HFF-Myc (cell line): Measurements from ENCODE around the gene PTRH1.

Experiments
- DNase-seq: peaks from one replicate; pipeline ENCODE4 v3.0.0-alpha.2; 2011; ENCODE audit warnings: low read depth; ENCODE audit errors: extremely low read depth
- H3K4me3 ChIP-seq: replicated peaks from 2 replicates; pipeline ENCODE4 v1.5.1; 2011; ENCODE audit warnings: low read depth, mild to moderate bottlenecking, control low read depth, low read length
- TF ChIP-seq, protein P1 (sequence below): IDR thresholded peaks from 2 replicates; pipeline ENCODE4 v1.5.1; 2012; ENCODE audit warnings: mild to moderate bottlenecking, low read depth, low read length, control low read depth; ENCODE audit errors: missing control alignments

The PTRH1 gene

DNA sequence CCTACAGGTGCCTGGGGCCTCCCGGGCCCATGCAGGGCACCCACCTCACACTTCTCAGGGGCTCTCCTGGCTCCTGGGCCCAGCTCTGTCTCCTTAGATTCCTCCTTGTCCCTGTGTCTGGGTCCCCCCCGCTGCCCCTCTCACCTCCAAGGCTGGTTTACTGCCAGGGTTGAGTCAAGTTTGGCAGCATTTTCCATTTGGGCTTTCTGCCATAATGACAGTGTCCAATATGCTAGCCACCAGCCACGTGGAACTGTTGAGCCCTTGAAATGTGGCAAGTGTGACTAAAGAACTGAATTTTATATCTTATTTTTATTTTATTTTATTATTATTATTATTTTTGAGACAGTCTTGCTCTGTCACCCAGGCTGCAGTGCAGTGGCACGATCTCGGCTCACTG lies 2.3 kb upstream of the PTRH1 start:
- H3K4me3 ChIP-seq = no peak overlapping the region
- DNase-seq = no peak
- TF ChIP-seq, protein P1, sequence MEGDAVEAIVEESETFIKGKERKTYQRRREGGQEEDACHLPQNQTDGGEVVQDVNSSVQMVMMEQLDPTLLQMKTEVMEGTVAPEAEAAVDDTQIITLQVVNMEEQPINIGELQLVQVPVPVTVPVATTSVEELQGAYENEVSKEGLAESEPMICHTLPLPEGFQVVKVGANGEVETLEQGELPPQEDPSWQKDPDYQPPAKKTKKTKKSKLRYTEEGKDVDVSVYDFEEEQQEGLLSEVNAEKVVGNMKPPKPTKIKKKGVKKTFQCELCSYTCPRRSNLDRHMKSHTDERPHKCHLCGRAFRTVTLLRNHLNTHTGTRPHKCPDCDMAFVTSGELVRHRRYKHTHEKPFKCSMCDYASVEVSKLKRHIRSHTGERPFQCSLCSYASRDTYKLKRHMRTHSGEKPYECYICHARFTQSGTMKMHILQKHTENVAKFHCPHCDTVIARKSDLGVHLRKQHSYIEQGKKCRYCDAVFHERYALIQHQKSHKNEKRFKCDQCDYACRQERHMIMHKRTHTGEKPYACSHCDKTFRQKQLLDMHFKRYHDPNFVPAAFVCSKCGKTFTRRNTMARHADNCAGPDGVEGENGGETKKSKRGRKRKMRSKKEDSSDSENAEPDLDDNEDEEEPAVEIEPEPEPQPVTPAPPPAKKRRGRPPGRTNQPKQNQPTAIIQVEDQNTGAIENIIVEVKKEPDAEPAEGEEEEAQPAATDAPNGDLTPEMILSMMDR = no peak

DNA sequence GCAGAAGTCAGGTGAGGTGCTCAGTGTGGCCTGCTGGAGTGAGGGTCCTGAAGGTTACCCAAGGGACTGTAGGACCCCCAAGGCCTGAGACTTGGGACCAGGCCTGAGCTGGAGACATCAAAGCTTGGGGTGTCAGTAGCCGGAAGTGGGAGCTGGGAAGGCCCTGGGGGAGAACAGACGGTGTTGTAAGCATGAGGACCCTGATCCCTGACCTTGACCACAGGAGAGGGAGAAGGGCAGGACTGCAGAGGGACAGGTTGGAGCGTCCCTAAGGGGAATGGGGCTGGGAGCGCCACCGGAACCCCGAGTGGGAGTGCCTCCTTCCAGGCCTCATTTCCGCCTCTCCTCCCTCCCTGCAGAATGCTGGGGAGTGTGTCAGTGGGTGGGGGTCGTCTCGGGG lies 949 bp upstream of the PTRH1 start:
- H3K4me3 ChIP-seq = peak overlapping the region; percentile 94
- DNase-seq = no peak

DNA sequence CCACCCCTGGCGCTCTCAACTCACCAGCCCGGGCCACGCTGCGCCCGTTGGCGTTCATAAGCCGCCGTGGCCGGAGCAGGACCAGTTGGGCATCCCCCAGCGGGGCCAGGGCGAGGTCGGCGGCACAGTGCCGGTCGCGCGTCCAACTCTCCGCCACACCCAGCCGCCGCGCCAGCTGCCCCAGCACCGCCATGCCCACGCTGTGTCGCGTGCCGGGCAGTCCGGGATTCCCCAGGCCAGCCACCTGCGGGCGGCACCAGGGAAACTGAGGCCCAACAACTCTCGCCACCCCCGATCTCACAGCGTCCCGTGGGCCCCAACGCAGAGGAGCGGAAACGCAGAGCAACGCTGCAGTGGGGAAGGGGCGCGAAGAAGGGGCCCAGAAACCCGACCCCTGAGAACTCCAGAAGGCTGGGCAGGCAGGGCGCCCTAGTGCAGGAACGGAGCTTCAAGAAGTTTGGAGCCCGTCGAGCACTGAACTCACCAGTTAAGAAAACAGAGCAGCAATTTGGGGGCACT lies 453 bp downstream of the PTRH1 start:
- H3K4me3 ChIP-seq = peak overlapping the region; percentile 94
- DNase-seq = no peak
- TF ChIP-seq, protein P1 = no peak

More for the DNA sequence above, 949 bp upstream of the PTRH1 start:
- TF ChIP-seq, protein P1 = no peak

DNA sequence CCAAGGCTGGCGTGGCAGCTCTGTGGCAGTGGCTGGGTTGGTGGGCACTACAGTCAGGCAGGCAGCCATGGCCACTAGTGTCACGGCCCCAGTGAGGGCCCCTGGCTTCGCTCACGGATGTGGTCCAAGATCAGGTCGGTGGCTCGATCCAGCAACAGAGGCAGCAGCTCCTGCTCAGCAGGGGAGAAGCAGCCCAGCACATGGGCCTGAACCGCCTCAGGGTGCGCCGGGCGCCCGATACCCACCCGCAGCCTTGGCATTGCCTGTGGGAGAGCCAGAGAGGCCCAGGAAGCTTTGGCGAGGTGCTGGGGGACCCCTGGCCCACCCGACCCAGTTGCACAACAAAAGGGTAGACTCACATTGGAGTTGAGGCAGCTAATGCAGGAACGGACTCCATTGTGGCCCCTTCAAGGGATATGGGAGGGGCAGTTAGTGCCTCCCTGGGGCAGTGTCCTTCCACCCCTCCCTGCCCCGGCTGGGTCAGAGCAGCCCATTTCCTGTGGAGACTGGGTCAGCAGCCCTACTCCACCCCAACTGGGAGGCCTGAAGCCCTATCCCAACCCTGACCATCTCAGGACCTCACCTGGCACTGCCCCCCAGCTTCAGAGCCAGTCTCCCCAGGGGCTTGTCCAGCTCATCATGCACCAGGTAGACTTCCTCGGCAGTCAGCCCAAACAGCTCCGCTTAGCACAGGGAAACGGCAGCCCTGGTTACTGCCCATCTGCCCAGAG lies 1.3 kb downstream of the PTRH1 start:
- H3K4me3 ChIP-seq = peak overlapping the region; percentile 94
- TF ChIP-seq, protein P1 = no peak

DNA sequence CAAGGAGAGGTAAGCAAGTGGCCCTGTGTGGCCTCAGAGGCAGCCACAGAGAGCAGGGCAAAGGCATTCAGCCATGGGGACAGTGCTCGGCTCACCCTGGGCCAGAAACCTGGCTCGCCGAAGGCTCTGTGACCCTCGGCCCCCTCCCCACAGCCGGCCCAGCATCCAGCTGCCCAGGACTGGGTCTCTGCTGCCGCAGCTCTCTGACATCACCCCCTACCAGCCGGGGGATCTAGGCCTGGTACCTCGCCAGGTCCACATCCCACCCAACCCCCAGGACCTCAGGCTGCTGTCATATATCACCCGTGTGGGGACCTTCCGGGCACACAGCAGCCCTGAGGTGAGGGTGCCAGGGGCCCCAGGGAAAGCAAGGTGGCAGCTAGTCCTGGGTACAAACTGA lies 2.6 kb downstream of the PTRH1 start:
- TF ChIP-seq, protein P1 = no peak
- H3K4me3 ChIP-seq = no peak overlapping the region
- DNase-seq = no peak

More for the DNA sequence above, 1.3 kb downstream of the PTRH1 start:
- no peak for DNase-seq

DNA sequence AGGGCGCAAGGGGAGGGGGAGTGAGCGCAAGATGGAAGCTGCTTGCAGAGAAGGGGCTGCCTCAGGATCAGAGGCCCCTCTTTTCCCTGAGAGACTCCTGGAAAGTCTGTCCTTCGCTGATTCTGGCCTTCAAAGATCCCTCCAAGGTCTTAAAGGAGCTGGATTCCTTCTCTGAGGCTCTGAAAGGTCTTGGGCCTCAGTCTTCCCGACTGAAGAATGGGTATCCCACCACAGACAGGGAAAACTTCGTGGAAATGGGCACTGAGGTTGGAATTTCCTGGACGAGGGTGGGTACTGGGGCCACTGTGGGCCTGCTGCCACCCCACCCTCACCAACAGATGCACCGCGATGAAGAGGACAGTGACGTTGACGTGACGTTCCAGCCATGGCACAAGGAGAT lies 3.1 kb downstream of the PTRH1 start:
- DNase-seq = no peak
- H3K4me3 ChIP-seq = no peak overlapping the region
- TF ChIP-seq, protein P1 = no peak
